Stimulated activated CD8-positive, alpha-beta memory T cell treated with anti-CD3 and anti-CD28 coated beads, Interleukin-12 subunit alpha, Interleukin-12 subunit beta, amount 100 ng/mL, for 24 hours (primary cell): Measurements from ENCODE around the gene ATF5.

ENCODE experiments used
- DNase-seq: peaks from one replicate; pipeline ENCODE4 v3.0.0-alpha.2; 2020; ENCODE audit errors: extremely low read depth

Gene ATF5

GRCh38 chr19:49929121-49929610 is at the start of gene ATF5, which contains the start of gene NUP62:
TSS of gene ATF5 (plus strand) at chr19:49929205. CDS start at chr19:49930851, 1,646 bp downstream.
TSS of gene NUP62 (minus strand) at chr19:49929504. CDS start at chr19:49909807, 19,697 bp downstream.
- peak; percentile 87 for DNase-seq

GRCh38 chr19:49879243-49879963 is 49.6 kb upstream of the ATF5 start:
- DNase-seq: no peak

- no peak for DNase-seq
These were observed 48.7 kb upstream of the ATF5 start for GRCh38 chr19:49880162-49880869.

GRCh38 chr19:49881186-49881585 is 47.8 kb upstream of the ATF5 start:
- DNase-seq: no peak

- no peak for DNase-seq
These were observed 47.2 kb upstream of the ATF5 start for GRCh38 chr19:49881672-49882394.

DNA sequence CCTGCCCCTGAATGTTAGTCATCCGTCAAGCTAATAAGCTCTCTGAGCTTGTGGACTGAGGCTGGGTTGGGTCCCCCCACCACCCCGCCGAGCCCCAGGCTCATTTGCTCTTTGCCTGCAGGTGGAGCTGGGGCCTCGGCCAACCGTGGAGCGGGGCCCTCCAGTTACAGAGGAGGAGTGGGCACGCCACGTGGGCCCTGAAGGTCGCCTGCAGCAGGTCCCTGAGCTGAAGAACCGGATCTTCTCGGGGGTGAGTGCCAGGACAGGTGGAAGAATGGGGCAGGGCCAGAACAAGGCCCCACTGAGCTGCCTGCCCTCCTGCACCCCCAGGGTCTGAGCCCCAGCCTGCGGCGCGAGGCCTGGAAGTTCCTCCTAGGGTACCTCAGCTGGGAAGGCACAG is 46.4 kb upstream of the ATF5 start:
- no peak for DNase-seq

GRCh38 chr19:49883094-49883493 is 45.9 kb upstream of the ATF5 start:
- no peak for DNase-seq

- DNase-seq: no peak
These were observed 44.9 kb upstream of the ATF5 start for GRCh38 chr19:49884109-49884508.

- no peak for DNase-seq
These were observed 44.2 kb upstream of the ATF5 start for GRCh38 chr19:49884760-49885159.

GRCh38 chr19:49887037-49887664 is 41.9 kb upstream of the ATF5 start:
- no peak for DNase-seq

DNA sequence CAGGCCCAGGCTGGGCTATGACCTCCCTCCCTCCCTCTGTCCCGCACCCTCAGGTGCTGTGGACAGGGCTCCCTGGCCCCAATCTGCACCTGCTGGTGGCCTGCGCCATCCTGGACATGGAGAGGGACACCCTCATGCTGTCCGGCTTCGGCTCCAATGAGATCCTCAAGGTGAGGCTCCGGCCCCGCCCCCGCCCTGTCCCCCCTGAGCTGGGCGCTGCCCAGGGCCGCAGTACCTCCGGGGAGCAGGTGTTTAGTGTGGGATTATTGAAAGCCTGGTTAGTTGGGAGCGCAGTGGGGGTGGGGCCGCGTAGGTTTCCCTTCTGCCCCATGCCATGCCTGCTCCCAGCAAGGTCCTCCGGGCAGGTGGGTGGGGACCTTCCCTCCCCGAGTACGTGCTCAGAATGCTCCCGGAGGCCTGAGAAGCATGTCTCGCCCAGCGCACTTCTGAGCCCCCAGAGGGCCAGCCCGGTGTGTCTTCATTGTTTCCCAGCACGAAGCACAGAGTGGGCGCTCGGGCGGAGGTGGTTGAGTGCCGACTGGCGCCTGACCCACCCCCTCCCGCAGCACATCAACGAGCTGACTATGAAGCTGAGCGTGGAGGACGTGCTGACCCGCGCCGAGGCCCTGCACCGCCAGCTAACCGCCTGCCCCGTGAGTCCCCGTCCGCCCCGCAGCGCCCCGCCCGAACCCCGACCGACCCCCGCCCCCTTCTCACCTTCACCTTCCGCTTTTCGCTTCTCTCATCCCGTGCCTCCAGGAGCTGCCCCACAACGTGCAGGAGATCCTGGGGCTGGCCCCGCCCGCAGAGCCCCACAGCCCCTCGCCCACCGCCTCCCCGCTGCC is 41.1 kb upstream of the ATF5 start:
- DNase-seq: no peak

- DNase-seq: no peak
These were observed 40.5 kb upstream of the ATF5 start for GRCh38 chr19:49888510-49888824.

DNA sequence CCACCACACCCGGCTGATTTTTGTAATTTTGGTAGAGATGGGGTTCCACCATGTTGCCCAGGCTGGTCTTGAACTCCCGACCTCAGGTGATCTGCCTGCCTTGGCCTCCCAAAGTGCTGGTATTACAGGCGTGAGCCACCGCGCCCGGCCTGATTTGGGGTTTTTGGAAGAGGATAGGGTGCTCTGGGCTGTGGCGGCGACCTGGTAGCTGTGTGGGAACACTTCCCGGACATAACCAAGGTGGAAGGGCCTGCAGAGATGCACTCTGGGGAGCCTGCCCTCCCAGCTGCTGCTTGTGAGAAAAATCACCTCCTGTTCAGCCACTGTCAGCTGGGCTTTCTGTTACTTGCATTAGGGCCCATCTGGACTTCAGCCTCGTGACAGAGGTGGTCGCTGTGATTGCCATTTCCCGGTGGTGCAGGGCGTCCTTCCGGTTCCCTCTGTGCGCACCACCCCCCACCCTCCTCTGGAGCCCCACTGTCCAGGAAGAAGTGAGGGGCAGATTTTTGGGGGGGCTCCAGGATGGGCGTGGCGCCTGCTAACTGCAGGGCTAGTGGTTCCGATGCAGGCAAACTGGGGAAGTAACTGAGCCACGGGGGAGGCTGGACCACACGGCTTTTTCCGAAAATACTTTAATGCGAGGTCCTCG is 39.8 kb upstream of the ATF5 start:
- no peak for DNase-seq

DNA sequence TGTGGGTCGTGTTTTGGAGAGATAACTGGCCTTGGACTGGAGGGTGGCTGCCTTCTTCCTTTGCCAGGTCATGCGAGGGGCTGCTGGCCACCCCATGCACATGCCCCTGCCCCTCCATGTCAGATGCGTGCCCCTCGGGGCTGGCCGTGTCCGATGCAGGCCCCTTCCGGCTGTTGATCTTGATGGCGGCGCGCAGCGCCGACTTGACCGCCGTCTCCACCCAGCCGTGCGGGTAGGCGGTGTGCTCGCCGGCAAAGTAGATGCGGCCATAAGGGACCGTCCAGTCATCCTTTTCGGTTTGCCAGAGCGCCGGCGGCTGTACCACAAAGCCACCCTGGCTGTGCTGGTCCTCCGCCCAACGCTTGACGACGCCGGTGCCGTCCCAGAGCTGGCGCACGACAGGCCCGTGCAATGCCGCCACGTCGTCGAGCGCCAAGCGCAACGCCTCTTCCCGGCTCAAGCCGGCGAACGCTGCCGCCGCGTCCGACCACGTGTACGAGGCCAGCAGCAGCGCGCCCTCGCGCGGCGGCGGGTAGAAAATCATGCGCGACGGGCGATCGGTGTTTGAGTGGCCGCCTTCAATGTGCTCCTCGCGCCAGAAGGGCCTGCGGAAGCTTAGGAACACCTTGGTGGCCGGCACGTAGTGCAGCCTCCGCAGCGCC is 39.2 kb upstream of the ATF5 start:
- DNase-seq: peak; percentile 25

GRCh38 chr19:49890349-49891311 is 38.4 kb upstream of the ATF5 start:
- DNase-seq: peak; percentile 42

- DNase-seq: no peak
These were observed 37.6 kb upstream of the ATF5 start for GRCh38 chr19:49891393-49891792.

GRCh38 chr19:49892716-49893115 is 36.3 kb upstream of the ATF5 start:
- DNase-seq: no peak

DNA sequence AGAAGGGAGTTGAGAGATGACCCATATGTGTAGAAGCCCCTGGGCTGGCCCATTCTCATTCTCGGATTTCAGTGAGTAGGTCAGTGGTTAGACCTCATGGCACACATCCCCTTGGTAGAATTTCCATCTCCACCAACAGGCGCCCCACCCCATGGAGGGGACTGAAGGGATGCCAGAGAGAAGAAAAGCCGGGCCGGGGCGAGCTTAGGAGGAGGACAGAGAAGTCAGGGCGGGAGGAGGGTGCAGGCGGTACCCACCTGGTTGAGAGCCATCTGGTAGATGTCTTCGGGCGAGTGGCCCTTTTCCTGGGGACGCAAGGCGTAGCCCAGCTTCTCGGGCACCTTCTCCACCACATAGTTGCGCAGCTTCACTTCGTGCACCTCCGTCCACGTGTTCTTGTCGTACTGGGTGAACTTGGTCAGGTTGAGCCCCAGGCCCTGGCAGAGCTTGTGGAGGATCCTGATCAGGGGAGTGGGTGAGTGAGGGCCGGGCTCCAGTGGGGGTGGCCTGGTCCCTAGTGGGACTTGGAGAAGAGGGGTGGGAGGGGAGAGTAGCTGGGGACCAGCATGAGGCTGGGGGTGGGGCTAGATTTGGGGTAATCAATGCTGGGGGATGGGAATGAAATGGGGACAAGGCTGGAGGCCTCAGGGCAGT is 34.9 kb upstream of the ATF5 start:
- no peak for DNase-seq
